ENCODE measurements around the gene ZNF491.

- TF ChIP-seq, protein P1, sequence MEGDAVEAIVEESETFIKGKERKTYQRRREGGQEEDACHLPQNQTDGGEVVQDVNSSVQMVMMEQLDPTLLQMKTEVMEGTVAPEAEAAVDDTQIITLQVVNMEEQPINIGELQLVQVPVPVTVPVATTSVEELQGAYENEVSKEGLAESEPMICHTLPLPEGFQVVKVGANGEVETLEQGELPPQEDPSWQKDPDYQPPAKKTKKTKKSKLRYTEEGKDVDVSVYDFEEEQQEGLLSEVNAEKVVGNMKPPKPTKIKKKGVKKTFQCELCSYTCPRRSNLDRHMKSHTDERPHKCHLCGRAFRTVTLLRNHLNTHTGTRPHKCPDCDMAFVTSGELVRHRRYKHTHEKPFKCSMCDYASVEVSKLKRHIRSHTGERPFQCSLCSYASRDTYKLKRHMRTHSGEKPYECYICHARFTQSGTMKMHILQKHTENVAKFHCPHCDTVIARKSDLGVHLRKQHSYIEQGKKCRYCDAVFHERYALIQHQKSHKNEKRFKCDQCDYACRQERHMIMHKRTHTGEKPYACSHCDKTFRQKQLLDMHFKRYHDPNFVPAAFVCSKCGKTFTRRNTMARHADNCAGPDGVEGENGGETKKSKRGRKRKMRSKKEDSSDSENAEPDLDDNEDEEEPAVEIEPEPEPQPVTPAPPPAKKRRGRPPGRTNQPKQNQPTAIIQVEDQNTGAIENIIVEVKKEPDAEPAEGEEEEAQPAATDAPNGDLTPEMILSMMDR (conservative IDR thresholded peaks at IDR 0.05 in 1 of 2, IDR thresholded peaks at IDR 0.05 in 1 of 2; ENCODE audit: low read depth in 1 of 2, low read length in 2 of 2) = no peak
- no peak for TF ChIP-seq EZH2 (IDR thresholded peaks at IDR 0.05; ENCODE audit: low read length, missing control alignments)
Observed at GRCh38 chr19:11787536-11787935, 10.8 kb upstream of the ZNF491 start.
